Hepatocyte (in vitro differentiated cells): Measurements from ENCODE around the gene HSPA12A.

Source experiments
- EZH2 ChIP-seq: fragments of 200-600 bp; sonication (generic); IDR thresholded peaks from 2 replicates; pipeline ENCODE4 v1.6.1; 2016; ENCODE audit warnings: antibody characterized with exemption, mild to moderate bottlenecking, borderline replicate concordance
- EZH2phosphoT487 ChIP-seq: fragments of 200-600 bp; sonication (generic); IDR thresholded peaks from one replicate; pipeline ENCODE4 v1.6.1; 2018; ENCODE audit warnings: antibody characterized with exemption, mild to moderate bottlenecking, low read depth, moderate library complexity; ENCODE audit not compliant: unreplicated experiment, severe bottlenecking
- TF ChIP-seq, protein P1 (sequence below): fragments of 200-600 bp; sonication (generic); IDR thresholded peaks from 2 replicates; pipeline ENCODE4 v1.5.1; 2016; ENCODE audit warnings: antibody characterized with exemption, mild to moderate bottlenecking; ENCODE audit not compliant: poor library complexity

DNA sequence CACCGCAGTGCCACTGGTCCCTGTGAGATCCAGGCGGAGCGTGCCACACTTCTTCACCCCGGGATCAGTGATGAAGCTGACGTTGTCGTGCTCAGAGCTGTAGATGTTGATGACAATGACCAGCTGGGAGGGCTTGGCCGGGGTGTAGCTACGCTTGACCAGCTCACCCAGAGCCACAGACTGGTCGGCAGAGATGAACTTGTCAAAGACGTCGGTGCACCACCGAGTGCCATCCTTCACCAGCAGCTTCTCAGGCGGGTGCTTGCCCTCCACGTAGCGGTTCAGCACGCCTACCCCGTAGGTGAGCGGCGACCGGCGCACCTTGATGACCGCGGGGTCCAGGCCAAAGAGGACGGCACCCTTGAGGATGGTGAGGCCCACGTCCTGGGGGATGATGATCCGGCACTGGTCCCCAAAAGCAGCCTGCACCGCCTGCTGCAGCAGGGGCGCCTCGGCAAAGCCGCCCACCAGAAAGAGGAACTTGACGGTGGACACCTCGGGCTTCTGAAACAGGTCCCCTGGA is 67.4 kb downstream of the HSPA12A start:
- TF ChIP-seq EZH2phosphoT487 = no peak
- TF ChIP-seq, protein P1, sequence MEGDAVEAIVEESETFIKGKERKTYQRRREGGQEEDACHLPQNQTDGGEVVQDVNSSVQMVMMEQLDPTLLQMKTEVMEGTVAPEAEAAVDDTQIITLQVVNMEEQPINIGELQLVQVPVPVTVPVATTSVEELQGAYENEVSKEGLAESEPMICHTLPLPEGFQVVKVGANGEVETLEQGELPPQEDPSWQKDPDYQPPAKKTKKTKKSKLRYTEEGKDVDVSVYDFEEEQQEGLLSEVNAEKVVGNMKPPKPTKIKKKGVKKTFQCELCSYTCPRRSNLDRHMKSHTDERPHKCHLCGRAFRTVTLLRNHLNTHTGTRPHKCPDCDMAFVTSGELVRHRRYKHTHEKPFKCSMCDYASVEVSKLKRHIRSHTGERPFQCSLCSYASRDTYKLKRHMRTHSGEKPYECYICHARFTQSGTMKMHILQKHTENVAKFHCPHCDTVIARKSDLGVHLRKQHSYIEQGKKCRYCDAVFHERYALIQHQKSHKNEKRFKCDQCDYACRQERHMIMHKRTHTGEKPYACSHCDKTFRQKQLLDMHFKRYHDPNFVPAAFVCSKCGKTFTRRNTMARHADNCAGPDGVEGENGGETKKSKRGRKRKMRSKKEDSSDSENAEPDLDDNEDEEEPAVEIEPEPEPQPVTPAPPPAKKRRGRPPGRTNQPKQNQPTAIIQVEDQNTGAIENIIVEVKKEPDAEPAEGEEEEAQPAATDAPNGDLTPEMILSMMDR = no peak
- TF ChIP-seq EZH2 = no peak
